Central memory CD4-positive, alpha-beta T cell (primary cell): Measurements from ENCODE around the gene NADK2.

Experiments
- DNase-seq: peaks from one replicate; pipeline ENCODE4 v3.0.0; 2022

The NADK2 gene

GRCh38 chr5:36246036-36246800 lies 4.5 kb upstream of the NADK2 start:
- no peak for DNase-seq

GRCh38 chr5:36244076-36244475 lies 2.4 kb upstream of the NADK2 start:
- no peak for DNase-seq

- DNase-seq = no peak
Measured at GRCh38 chr5:36243653-36244052, 1.9 kb upstream of the NADK2 start.

GRCh38 chr5:36242534-36243485 lies 1.1 kb upstream of the NADK2 start:
- DNase-seq = no peak

GRCh38 chr5:36240779-36241630 lies 720 bp downstream of the NADK2 start:
- no peak for DNase-seq

GRCh38 chr5:36239370-36240293 lies 2.1 kb downstream of the NADK2 start:
- DNase-seq = no peak

- no peak for DNase-seq
Measured at GRCh38 chr5:36238502-36239295, 3.0 kb downstream of the NADK2 start.

- no peak for DNase-seq
Measured at GRCh38 chr5:36237751-36238150, 4.0 kb downstream of the NADK2 start.

GRCh38 chr5:36236801-36237200 lies 4.9 kb downstream of the NADK2 start:
- DNase-seq = no peak

GRCh38 chr5:36232533-36232932 lies 9.2 kb downstream of the NADK2 start:
- no peak for DNase-seq

GRCh38 chr5:36230151-36230790 lies 11.5 kb downstream of the NADK2 start:
- no peak for DNase-seq

- no peak for DNase-seq
Measured at GRCh38 chr5:36228505-36228904, 13.2 kb downstream of the NADK2 start.

- DNase-seq = no peak
Measured at GRCh38 chr5:36227046-36227445, 14.7 kb downstream of the NADK2 start.

GRCh38 chr5:36222620-36223019 lies 19.1 kb downstream of the NADK2 start:
- no peak for DNase-seq

GRCh38 chr5:36217988-36218387 lies 23.7 kb downstream of the NADK2 start:
- DNase-seq = no peak

- DNase-seq = no peak
Measured at GRCh38 chr5:36217567-36217966, 24.2 kb downstream of the NADK2 start.

- no peak for DNase-seq
Measured at GRCh38 chr5:36215910-36216309, 25.8 kb downstream of the NADK2 start.

- no peak for DNase-seq
Measured at GRCh38 chr5:36214436-36214835, 27.3 kb downstream of the NADK2 start.

- DNase-seq = no peak
Measured at GRCh38 chr5:36209664-36210063, 32.1 kb downstream of the NADK2 start.

GRCh38 chr5:36208786-36209185 lies 32.9 kb downstream of the NADK2 start:
- DNase-seq = no peak
